GM19240 (cell line): ENCODE results near the gene SPNS2.

Experiments
- DNase-seq: peaks from one replicate; pipeline ENCODE4 v3.0.0; 2011; ENCODE audit warnings: low spot score; ENCODE audit not compliant: insufficient read length

SPNS2 gene, protein sequence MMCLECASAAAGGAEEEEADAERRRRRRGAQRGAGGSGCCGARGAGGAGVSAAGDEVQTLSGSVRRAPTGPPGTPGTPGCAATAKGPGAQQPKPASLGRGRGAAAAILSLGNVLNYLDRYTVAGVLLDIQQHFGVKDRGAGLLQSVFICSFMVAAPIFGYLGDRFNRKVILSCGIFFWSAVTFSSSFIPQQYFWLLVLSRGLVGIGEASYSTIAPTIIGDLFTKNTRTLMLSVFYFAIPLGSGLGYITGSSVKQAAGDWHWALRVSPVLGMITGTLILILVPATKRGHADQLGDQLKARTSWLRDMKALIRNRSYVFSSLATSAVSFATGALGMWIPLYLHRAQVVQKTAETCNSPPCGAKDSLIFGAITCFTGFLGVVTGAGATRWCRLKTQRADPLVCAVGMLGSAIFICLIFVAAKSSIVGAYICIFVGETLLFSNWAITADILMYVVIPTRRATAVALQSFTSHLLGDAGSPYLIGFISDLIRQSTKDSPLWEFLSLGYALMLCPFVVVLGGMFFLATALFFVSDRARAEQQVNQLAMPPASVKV

DNA sequence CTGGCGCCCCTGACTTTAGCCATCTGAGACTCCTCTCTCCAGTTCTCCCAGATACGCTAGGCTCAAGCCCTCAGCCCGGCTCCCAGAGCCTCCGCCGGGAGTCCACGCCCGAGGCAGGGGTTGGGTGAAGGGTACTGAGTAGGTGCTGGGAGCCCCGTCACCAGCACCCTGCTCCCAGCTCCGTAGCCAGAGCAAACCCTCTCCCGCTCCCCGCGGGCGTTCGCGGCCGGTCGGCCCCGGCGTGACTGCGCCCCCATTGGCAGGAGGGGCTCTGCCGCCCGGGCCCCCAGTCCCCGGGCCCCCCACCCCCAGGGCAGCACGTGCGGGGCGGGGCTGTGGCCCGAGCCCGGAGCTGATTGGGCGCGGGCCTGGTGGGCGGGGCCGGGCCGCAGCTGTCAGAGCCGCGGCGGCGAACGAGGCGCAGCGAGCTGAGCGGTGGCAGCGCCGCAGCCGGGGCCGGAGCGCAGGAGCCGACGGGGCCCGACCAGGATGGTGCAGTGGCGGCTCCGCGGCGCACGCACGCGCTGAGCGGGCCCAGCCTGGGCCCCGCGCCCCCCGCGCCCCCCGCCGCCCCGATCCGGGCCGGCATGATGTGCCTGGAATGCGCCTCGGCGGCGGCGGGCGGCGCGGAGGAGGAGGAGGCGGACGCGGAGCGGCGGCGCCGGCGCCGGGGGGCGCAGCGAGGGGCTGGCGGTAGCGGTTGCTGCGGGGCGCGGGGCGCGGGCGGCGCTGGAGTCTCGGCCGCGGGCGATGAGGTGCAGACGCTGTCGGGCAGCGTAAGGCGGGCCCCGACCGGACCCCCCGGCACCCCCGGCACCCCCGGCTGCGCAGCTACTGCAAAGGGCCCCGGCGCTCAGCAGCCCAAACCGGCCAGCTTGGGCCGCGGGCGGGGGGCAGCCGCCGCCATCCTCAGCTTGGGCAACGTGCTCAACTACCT is at the start of gene SPNS2:
TSS of gene SPNS2 (plus strand) at position 421 of the 937 bp plus-strand sequence. CDS start at position 588, 167 bp downstream.
- peak; percentile 86 for DNase-seq

DNA sequence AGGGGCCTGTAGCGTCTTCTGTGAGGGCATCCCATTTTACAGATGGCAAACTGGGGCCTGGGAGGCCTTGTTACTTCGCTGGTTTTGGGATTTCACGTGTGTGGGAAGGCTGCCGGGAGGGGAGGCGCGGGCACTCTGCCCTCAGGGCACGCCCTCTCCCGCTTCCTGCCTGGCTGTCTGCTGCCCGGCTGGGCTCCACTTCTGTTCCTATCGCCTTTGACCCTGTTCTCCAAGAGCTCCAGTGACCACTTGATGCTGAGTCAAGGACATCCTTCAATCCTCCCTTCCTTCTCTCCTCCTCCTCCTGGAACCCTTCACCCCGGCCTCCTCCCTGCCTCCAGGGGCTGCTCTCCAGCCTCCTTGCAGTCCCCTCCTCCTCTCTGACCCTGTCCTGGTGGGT is 48.9 kb upstream of the SPNS2 start:
- no peak for DNase-seq

- no peak for DNase-seq
Observed at GRCh38 chr17:4450710-4451316, 47.9 kb upstream of the SPNS2 start.

DNA sequence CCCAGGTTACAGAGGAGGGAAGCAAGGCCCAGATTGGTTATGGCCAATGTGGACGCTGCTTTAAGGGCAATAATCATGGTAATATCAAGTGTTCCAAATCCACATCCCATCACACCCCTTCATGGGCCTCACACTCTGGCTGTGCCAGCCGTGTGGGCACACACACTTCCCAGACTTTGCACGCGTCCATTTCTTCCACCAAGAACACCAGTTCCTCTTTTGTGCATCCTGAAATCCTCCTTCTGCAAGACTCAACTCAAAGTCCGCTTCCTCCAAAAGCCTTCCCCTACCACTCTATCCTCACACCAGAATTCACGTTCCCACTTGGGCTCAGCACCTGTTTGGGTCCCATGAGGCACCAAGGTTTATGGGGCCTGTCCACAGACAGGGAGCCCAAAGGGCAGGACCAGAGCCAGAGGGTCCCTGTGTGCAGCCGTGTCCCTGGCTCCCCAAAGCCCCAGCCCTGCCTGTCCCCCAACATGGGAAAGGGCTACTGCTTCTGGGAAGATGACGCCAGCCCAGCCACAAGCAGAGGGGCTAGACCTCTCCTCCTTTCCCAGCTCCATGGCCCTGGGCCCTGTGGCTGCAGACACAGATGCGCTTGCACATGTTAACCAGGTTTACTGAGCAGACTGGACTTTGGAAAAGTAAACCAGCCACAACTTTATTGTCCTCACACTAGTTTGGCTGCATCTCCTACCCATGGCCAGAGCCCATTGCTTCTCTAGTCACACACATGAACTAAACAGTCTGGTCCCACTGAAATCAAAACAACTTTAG is 44.7 kb upstream of the SPNS2 start:
- DNase-seq = no peak

GRCh38 chr17:4460661-4461060 is 38.0 kb upstream of the SPNS2 start:
- no peak for DNase-seq

DNA sequence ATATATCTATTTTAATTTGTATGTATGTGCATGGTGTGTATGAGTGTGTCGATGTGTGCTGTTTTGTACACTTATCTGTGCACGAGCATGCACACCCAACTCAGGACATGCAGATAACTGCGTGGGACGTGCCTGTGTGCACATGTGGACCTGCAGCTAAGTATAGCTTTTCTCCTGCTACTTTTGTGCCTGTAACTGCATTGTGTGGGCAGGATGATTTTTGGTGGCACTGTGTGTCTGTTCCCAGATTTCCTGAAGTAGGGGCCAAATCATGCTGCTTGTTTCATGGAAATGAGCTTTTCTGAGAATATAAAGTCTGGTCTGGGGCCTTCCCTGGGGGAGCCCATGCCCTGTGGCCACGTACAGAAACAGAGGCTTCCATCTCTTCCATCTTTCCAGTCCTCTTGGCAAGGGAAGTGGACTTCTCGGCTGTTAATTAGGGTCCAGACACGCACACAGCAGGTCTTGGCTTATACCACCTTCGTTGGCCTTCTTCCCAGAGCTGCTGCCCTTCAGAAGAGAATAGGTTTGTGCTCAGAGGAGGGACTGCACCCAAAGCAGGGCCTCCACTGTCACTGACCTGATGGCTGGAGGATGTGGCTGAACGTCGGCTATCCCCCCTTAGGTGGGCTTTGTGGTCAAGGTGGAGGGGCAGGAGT is 34.7 kb upstream of the SPNS2 start:
- no peak for DNase-seq

DNA sequence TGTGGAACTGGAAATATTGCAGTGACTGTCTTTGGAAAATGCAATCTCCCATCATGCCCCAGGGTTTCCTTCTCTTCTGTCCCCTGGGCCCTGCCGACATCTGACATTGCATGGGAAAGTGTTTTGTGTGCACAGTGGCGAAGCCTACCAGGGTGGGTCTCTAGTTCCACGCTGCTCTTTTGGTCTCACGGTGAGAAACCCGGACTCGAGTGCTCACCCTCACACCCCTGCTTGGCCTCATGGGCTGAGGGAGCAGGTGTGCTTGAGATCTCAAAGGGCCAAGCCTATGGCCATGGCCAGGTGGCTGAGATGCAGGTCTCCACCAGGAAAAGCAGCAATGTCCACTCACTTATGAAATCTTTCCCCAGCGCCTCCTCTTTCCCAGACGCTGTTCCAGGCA is 32.9 kb upstream of the SPNS2 start:
- DNase-seq = no peak

GRCh38 chr17:4467287-4467686 is 31.4 kb upstream of the SPNS2 start:
- DNase-seq = no peak

GRCh38 chr17:4469552-4469951 is 29.1 kb upstream of the SPNS2 start:
- DNase-seq = no peak

- no peak for DNase-seq
Observed at GRCh38 chr17:4472286-4472685, 26.4 kb upstream of the SPNS2 start.

- no peak for DNase-seq
Observed at GRCh38 chr17:4474093-4474492, 24.6 kb upstream of the SPNS2 start.

GRCh38 chr17:4475001-4475400 is 23.7 kb upstream of the SPNS2 start:
- DNase-seq = no peak

- DNase-seq = no peak
Observed at GRCh38 chr17:4475463-4475862, 23.2 kb upstream of the SPNS2 start.

GRCh38 chr17:4476017-4476416 is 22.7 kb upstream of the SPNS2 start:
- no peak for DNase-seq

DNA sequence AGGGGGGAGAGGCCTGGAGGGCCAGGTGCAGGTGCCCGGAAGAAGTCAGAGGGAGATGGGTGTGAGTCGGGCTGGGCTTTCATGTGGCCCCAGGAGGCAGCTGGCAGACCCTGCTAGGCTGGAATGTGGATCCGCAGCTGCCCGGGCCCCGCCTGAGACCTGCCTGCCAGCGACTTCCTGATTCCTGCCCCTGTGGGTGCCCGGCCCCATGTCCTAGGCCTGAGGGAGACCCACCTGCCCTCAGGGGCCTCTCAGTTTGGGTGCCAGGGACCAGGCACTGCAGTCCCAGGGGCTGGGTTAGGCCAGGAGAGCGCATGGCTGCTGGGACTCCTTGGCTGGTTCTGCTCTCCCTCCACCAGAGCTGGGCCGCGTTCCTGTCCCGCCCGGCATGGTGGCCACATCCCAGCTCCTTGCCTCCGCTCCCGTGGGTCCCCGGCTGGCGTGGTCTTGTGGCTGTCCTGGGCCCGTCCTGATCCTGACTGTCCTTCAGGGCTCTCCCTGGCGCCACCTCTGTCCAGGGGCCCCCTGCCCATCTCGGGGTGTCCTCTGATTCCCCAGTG is 22.1 kb upstream of the SPNS2 start:
- no peak for DNase-seq

DNA sequence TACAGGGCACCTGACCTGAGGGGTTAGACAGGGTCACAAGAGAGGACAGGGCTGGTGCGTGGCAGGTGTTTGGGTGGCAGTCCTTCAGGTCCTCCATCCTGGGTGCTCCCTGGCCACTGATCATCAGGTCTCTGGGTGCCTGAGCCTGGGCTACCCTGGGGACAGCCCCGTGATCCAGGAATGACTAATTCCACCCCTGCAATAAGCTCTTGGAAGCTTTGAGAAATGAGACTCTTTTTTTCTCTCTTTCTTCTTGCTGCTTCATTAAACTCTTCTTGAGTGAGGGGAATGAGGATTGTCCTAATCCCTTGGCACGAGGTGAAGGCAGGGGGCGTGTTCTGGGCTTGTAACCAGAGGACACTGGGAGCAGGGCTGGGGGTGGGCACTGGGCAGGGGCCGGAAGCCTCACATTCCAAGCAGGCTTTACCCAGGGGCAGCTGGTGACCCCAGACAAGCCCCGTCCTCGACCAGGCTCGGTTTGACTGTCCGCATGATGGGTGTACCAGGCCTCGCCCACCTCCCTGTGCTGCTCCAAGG is 21.4 kb upstream of the SPNS2 start:
- DNase-seq = no peak

DNA sequence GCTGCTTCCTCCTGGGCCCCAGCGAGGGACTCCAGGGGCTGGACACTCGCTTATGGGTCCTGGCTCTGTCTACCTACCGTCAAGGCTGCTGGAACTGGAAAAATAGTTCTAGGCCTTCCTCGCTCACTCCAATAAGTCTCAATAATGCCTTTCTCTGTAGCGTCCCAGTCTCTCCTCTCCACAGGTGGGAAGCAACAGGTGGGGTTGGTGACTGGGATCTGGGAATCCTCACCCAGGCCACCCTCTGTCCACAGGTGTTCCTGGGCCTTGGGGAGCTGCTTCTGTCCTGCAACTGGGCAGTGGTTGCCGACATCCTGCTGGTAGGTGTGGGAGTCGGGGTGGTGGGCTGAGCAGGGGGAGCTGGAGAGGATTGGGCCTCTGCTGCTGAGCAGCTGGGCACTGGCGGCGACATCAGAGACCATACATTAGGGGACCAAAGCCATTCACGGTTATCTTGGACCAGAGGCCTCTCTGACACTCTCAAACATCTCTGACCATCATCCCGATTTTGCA is 20.3 kb upstream of the SPNS2 start:
- DNase-seq = no peak

DNA sequence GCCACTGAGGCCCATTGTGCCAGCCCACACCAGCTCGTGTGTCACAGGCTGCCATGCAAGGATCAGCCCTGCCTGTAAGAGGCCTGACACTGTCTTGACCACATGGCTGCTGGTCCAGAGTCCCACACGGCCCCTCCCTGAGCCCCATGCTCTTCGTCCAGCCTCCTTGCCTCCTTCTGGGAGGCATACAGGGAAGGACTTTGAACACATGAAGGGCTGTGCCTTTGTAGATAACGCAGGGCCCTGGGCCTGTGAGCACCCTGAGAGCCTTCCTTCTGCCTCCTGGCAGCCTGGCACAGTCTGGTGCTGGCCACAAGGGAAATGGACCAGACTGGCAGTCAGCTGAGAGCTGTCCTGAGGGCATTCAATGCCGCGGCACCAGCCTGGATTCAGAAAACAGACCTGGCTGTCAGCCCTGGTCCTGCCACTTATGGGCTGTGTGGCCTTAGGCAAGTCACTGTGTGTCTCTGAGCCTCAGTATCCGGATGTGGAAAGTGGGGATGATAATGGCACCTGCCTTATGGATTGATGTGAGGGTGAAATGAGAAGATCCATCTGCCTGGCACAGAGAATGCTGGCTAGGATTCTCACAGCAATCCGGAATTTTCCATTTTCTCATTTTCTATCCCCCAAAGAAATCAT is 19.2 kb upstream of the SPNS2 start:
- no peak for DNase-seq
